Caki2 (cell line): ENCODE results near the gene SOD1. TPM values are rescaled to one million over a fixed set of nuclear protein-coding genes. Genes with fewer than 3 reads are reported as not detected.

Experiments used
- DNase-seq: peaks from one replicate; pipeline ENCODE4 v3.0.0-alpha.2; 2015; ENCODE audit warnings: low read depth
- in situ Hi-C: cut with HindIII; loops from 2 replicates; pipeline ENCODE4 v1.10.0; 2016; ENCODE audit warnings: low sequenced_read_pairs, low pct_unique_long_range_greater_than_20kb, mixed read lengths
- total RNA-seq: library from RNA; depleted of rRNA; stranded (reverse); fragments of >200 nt; shearing (Covaris generic); gene quantifications from 2 replicates; pipeline ENCODE4 v1.2.3, GENCODE V29; 2014; ENCODE audit warnings: low replicate concordance; rRNA removed

Gene SOD1
- total RNA-seq, 1 experiment from 2014 or later = 453 TPM

DNA sequence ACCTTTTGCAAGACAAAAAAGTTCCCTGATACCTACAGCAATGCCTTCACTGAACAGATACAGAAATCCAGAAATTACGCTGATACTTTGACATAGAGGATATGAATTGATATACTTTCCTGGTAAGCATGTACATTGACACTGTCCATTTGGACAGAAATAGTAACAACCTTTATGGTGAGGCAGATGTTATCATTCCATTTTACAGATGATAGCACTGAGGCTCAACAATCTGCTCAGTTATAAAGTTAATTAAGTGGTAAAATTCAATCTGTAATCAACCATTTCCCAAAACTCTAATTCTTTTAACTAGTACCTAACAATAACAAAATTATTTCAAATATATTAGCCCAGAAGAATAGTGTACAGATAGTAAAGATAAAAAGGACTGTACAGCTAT is 51.8 kb downstream of the SOD1 start:
- no peak for DNase-seq
- in situ Hi-C loops = no loop called here

- in situ Hi-C loops = no loop called here
- DNase-seq = no peak
These were observed 52.3 kb downstream of the SOD1 start for GRCh38 chr21:31711745-31712285.

- in situ Hi-C loops = no loop called here
These were observed 53.6 kb downstream of the SOD1 start for GRCh38 chr21:31713115-31713514.

DNA sequence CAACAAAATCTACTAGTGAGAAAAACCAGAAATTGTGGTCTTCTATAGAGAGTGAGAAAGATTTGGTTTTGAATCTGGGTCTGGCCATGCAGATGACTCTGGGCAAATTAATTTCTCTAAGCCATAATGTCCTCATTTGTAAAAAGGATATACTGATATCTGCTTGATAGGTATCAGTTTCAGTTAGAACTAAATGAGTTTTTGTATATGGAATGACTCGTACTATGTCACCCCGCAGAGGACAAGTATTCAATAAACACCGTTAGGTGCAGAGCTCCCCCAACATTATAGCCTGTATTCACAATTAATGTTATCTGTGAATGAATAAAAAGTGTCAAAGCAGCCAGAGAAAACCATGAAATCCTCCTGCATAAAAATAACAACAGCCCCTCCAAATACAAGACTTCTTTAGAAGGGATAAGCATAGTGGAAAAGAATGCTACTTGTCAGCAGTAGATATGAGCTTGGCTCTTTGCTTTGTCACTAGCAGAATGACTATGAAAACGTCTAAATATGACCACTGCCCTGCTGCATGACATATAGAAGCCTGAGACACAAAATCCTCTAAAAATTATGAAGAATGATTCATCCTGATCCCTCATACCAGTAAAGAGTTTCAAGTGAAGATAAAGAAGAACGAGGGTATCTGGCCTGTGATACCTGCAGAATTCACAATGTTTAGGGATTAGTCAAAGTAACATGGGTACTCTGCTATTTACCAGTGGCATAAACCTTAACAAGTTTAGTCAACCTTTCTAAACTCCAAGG is 54.7 kb downstream of the SOD1 start:
- in situ Hi-C loops = no loop called here
- DNase-seq = no peak

More at GRCh38 chr21:31713115-31713514, 53.6 kb downstream of the SOD1 start:
- no peak for DNase-seq

DNA sequence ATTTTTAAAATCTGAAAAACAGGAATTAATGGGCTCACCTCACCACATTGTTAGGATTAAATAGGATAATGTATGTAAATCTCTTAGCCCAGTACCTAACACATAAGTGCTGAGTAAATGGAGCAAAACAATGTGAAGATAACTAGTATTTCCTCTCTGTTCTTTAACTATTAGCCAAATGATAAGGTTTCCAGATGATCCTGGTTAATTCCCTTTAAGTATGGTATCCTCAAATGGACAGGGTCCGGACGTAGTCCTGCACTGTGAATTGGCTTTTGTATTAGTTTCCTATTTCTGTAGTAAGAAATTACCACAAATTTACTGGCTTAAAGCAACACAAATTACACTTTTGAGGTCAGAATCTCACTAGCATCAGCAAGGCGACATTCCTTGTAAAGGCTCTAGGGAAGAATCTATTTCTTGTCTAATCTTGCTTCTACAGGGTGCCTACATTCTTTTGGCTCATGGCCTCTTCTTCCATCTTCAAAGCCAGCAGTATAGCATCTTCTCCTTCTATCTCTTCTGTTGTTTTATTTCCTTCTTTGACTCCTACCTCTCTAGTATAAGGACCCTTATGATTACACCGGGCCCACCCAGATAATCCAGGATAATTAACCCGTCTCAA is 55.4 kb downstream of the SOD1 start:
- no peak for DNase-seq
- in situ Hi-C loops = no loop called here

DNA sequence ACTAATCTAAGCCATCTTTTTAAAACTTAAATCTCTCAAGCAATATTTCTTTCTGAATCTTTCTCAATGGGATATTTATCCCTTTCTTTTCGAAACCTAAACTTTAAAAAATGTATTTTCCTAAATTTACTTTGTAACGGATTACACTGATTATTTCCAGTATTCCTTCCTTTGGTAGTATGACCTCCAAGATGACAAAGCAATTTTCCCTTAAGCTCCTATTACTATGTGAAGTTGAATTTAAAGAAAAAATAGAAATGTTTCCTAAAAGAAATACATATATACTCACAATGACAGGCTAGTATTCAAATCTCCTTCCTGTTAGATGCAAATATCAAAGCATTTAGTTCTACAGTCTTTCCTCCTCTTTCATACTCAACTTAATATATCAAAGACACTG is 56.6 kb downstream of the SOD1 start:
- in situ Hi-C loops = no loop called here
- DNase-seq = no peak

Other genes with a start within 250 kb of the SOD1 start
- 0.98 and 1.9 TPM in 2 replicates for gene SCAF4, start 72.4 kb downstream of the SOD1 start, total RNA-seq
- 4.5 and 11.2 TPM in 2 replicates for gene HUNK, start 213.3 kb downstream of the SOD1 start, total RNA-seq